Esophagus muscularis mucosa (tissue), 4 donors: ENCODE data around the gene ABCA1. TPM values are rescaled to one million over a fixed set of nuclear protein-coding genes. Genes with fewer than 3 reads are reported as not detected.
A peak's percentile ranks its signal among the peaks of the same experiment; 100 is the strongest.

Source experiments
- DNase-seq: peaks from one replicate; pipeline ENCODE4 v3.0.0-alpha.2; 2017; ENCODE audit errors: extremely low spot score
- H3K27ac ChIP-seq, 4 donors: fragments of 200-600 bp; sonication (generic); replicated peaks in 1 of 4; 1 replicate in 3 of 4; 2 replicates in 1 of 4; pipeline ENCODE4 v1.5.1; 2016 to 2019; ENCODE audit warnings: mild to moderate bottlenecking in 1 of 4
- H3K27me3 ChIP-seq, 4 donors: fragments of 200-600 bp; sonication (generic); one replicate each; pipeline versions ENCODE4 v1.5.1 to v1.6.0; 2016 to 2019
- H3K36me3 ChIP-seq, 4 donors: fragments of 200-600 bp; sonication (generic); one replicate each; pipeline ENCODE4 v1.5.1; 2016 to 2019
- H3K4me1 ChIP-seq, 4 donors: fragments of 200-600 bp; sonication (generic); one replicate each; pipeline ENCODE4 v1.5.1; 2016 to 2019
- H3K4me3 ChIP-seq, 4 donors: fragments of 200-600 bp; sonication (generic); 1 replicate in 2 of 4; 2 replicates in 2 of 4; pipeline ENCODE4 v1.5.1; 2016 to 2019; ENCODE audit warnings: mild to moderate bottlenecking in 4 of 4, moderate library complexity in 1 of 4
- H3K9me3 ChIP-seq, 4 donors: fragments of 200-600 bp; sonication (generic); 1 replicate in 3 of 4; 2 replicates in 1 of 4; pipeline ENCODE4 v1.5.1; 2016 to 2019
- EP300 ChIP-seq: sonication (generic); formaldehyde crosslinking; IDR thresholded peaks from one replicate; pipeline ENCODE4 v1.6.1; 2017; ENCODE audit warnings: antibody characterized with exemption
- POLR2A ChIP-seq: fragments of 450-650 bp; IDR thresholded peaks from one replicate; pipeline ENCODE4 v1.6.1; 2017; ENCODE audit warnings: antibody characterized with exemption, moderate library complexity, mild to moderate bottlenecking, low read depth
- POLR2AphosphoS5 ChIP-seq, 2 donors: sonication (generic); formaldehyde crosslinking; IDR thresholded peaks; one replicate each; pipeline ENCODE4 v1.6.1; 2017; ENCODE audit warnings: antibody characterized with exemption in 2 of 2
- WGBS: methylation state at CpG from one replicate; pipeline ENCODE4 v1.1.5; 2018; 5-methylcytosine and 5-hydroxymethylcytosine counted together
- intact Hi-C: fragments of 100-400 bp; cut with DNase I; formaldehyde crosslinking; loops from one replicate; pipeline ENCODE4 v1.15.1; 2023
- total RNA-seq, 4 donors: library from RNA; depleted of rRNA; stranded (reverse); fragments of >200 nt; gene quantifications; one replicate each; pipeline versions ENCODE4 v1.1.0 to v1.2.1, GENCODE V29; 2016
- TF ChIP-seq, protein P1 (sequence below), 3 experiments: fragments of 200-600 bp in 2 of 3; fragments of 450-650 bp in 1 of 3; sonication (generic) in 2 of 3; IDR thresholded peaks; one replicate each; pipeline ENCODE4 v1.5.1; 2017 to 2019; ENCODE audit warnings: antibody characterized with exemption in 3 of 3, mild to moderate bottlenecking in 2 of 3, moderate library complexity in 1 of 3

The ABCA1 gene
- total RNA-seq, 4 donors from 2014 or later, result 47.8 to 73.9 (median 54.7) TPM

DNA sequence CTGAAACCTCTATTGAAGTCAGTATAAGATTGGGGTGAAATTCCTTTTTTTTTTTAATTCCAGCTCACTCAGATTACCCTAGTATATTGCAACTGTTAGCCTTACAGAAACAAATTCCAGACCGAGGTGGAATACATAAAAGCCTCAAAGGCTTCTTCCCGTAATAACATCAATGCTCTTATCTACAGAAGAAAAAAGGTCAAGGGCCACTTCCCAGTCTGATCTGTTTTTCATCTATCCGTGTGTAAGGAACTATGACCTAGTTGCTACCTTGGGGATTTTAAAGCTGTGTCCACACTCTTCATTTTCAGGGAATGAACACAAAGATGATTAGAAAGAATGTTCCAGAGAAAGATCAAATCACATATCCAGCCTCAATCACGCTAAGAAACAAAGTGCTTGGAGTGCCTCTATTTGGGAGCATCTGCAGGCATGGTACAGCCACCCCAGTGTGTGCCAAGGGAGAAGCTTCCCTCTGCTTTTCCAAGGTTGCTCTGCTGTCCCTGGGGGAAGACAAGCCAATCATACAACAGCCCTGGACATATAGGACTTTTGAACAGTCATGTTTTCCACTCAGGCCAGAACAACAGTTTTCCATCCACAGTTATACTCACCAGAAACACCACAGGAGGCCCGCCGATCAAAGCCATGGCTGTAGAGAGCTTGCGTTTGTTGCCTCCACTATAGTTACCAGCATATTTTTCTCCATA lies 140.5 kb downstream of the ABCA1 start:
- Histone ChIP-seq H3K9me3 (no peaks in the 10 kb centered on the region), H3K4me1 (no peaks in the 10 kb centered on the region), H3K36me3 (peaks cover 97 to 100% (median 98%) of the 10 kb centered on the region in 4 donors), H3K4me3 (no peak overlapping the region), H3K27ac (no peak overlapping the region), H3K27me3 (no peaks in the 10 kb centered on the region)
- WGBS, result 88% methylated on average over 7 of the region's 7 CpGs
- no peak for TF ChIP-seq POLR2A
- no peak for DNase-seq
- intact Hi-C loops, result loop anchor here (5.0 kb wide), 1 partner anchor 35 kb away; no protein-coding TSS in a partner anchor

DNA sequence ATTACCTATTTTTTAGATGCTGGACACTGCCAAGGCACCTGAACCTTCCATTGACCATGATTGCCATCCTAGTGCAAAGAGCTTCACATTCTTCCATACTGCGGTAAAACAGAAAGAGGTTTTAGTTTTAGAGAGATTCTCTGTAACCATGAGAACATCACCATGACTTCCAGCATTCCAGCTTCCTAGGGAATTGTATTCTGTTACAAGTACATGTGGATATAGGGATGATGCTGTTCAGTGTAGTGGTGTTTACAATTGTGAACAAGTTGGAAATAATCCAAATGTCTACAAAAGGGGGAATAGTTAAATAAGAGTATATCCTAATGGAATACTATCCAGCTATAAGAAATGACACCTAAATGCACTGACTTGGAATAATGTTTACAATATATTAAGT lies 141.7 kb downstream of the ABCA1 start:
- Histone ChIP-seq H3K9me3 (no peaks in the 10 kb centered on the region), H3K27ac (no peak overlapping the region), H3K4me1 (peaks cover 0 to 2% (median 0%) of the 10 kb centered on the region in 4 donors), H3K27me3 (no peaks in the 10 kb centered on the region), H3K36me3 (peaks cover 85 to 98% (median 87%) of the 10 kb centered on the region in 4 donors), H3K4me3 (no peak overlapping the region)
- intact Hi-C loops, result loop anchor here (5.0 kb wide), 1 partner anchor 36 kb away; no protein-coding TSS in a partner anchor
- 100% methylated on average over 1 of the region's 1 CpG for WGBS
- DNase-seq, result no peak
- TF ChIP-seq, protein P1, sequence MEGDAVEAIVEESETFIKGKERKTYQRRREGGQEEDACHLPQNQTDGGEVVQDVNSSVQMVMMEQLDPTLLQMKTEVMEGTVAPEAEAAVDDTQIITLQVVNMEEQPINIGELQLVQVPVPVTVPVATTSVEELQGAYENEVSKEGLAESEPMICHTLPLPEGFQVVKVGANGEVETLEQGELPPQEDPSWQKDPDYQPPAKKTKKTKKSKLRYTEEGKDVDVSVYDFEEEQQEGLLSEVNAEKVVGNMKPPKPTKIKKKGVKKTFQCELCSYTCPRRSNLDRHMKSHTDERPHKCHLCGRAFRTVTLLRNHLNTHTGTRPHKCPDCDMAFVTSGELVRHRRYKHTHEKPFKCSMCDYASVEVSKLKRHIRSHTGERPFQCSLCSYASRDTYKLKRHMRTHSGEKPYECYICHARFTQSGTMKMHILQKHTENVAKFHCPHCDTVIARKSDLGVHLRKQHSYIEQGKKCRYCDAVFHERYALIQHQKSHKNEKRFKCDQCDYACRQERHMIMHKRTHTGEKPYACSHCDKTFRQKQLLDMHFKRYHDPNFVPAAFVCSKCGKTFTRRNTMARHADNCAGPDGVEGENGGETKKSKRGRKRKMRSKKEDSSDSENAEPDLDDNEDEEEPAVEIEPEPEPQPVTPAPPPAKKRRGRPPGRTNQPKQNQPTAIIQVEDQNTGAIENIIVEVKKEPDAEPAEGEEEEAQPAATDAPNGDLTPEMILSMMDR (IDR thresholded peaks at IDR 0.05), result no peak
- no peak for TF ChIP-seq EP300
- no peak for TF ChIP-seq POLR2A
- TF ChIP-seq POLR2AphosphoS5 (IDR thresholded peaks at IDR 0.05), result no peak

DNA sequence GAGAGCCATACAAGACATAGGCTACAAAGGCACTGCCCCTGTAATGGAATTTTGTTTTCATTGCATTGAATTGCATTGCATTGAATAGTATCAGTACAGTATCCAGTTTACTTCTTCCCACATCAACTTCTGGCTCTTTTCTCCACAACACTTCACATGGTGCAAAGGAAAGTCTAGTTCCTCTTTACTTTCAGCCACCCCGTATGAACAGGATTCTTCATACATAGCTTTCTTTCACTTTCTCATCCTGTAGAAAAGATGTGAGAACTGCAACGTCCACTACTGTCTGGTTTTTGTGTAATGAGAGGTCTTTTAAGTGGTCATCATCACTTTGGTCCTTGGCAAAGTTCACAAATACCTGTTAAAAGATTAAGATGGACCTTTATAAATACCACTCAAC lies 143.9 kb downstream of the ABCA1 start:
- peaks cover 64 to 84% (median 67%) of the 10 kb centered on the region in 4 donors for H3K36me3 ChIP-seq
- H3K27ac ChIP-seq, result no peak overlapping the region
- WGBS, result 54% methylated on average over 2 of the region's 2 CpGs

DNA sequence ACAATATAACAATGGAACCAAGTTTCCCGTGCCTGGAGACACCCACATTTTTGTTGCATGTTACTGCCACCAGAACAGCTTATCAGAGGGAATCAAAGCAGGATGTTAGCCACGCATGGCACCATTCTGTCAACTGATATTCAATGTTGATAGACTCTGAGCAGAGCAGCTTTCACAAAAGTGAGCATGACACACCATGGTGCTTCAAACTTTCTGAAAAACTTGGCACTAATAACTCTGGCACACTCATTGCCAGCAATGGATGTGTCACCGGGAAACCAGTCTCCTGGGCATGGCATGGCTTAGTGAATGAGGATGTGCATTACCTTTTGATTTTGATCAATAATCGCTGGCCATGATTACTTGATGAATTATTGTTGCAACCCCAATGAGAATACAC lies 144.4 kb downstream of the ABCA1 start:
- WGBS, result 92% methylated on average over 4 of the region's 4 CpGs
- intact Hi-C loops, result no loop called here
- H3K36me3 ChIP-seq, result peaks cover 58 to 79% (median 64%) of the 10 kb centered on the region in 4 donors

More for the DNA sequence above, 143.9 kb downstream of the ABCA1 start:
- no peaks in the 10 kb centered on the region for H3K27me3 ChIP-seq
- H3K4me1 ChIP-seq, result peaks cover 0 to 8% (median 2%) of the 10 kb centered on the region in 4 donors
- intact Hi-C loops, result no loop called here
- TF ChIP-seq, protein P1 (IDR thresholded peaks at IDR 0.05), result no peak
- TF ChIP-seq EP300 (no peak), POLR2A (no peak), POLR2AphosphoS5 (IDR thresholded peaks at IDR 0.05) (no peak)
- H3K9me3 ChIP-seq, result no peaks in the 10 kb centered on the region
- DNase-seq, result no peak
- no peak overlapping the region for H3K4me3 ChIP-seq

DNA sequence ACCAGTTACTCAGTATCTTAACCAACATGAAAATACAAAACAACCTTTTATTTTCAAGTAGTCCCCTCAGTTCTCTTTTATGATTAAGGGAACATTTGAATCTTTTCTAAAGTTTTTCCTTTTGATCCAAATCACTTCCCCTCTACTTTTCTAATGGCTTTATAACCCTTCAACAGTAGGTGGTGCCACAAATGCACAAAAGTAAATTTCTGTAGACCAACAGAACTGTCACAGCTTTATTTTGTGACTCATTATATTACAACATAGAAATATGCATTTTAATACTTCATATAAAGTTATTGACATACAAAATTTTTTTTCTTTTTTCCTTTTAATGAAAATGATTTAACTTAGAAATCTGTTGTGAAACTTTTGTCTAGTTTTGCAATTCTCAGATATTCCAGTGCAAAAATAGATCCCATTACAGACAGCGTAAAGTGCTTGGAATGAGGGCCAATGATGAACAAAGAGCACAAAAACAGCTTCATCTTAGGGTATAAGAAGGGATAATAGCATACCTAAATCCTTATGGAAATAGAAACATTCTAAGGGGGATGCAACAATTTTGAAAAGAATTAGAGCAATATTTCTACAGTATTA lies 147.1 kb downstream of the ABCA1 start:
- DNase-seq, result no peak
- no peaks in the 10 kb centered on the region for H3K9me3 ChIP-seq
- no peak overlapping the region for H3K4me3 ChIP-seq
- no peak overlapping the region for H3K27ac ChIP-seq
- peaks cover 31 to 52% (median 37%) of the 10 kb centered on the region in 4 donors for H3K36me3 ChIP-seq
- WGBS, result 93% methylated on average over 1 of the region's 1 CpG
- TF ChIP-seq POLR2AphosphoS5 (IDR thresholded peaks at IDR 0.05), result no peak
- TF ChIP-seq, protein P1 (IDR thresholded peaks at IDR 0.05), result peak in 1 of 3 experiments; percentile 16
- peaks cover 0 to 16% (median 10%) of the 10 kb centered on the region in 4 donors for H3K4me1 ChIP-seq
- intact Hi-C loops, result no loop called here
- H3K27me3 ChIP-seq, result no peaks in the 10 kb centered on the region

More for the DNA sequence above, 144.4 kb downstream of the ABCA1 start:
- peaks cover 0 to 8% (median 2%) of the 10 kb centered on the region in 4 donors for H3K4me1 ChIP-seq
- no peak overlapping the region for H3K27ac ChIP-seq
- no peaks in the 10 kb centered on the region for H3K27me3 ChIP-seq
- DNase-seq, result no peak
- TF ChIP-seq, protein P1 (IDR thresholded peaks at IDR 0.05), result no peak
- TF ChIP-seq POLR2AphosphoS5 (IDR thresholded peaks at IDR 0.05) (no peak), EP300 (no peak), POLR2A (no peak)
- H3K9me3 ChIP-seq, result no peaks in the 10 kb centered on the region
- H3K4me3 ChIP-seq, result no peak overlapping the region
